Ectodermal cell (in vitro differentiated cells): ENCODE measurements around the gene NDUFB7.
"Not testable (repeated sequence)": the region's sequence is repeated elsewhere in the genome, so short reads cannot be mapped to it uniquely, and the experiment has no call there.

Experiments used
- H3K27ac ChIP-seq: 2 replicates; pipeline ENCODE4 v1.7.0; 2013; ENCODE audit warnings: mild to moderate bottlenecking, low read depth, low read length; ENCODE audit not compliant: insufficient read depth, poor library complexity, severe bottlenecking
- H3K27me3 ChIP-seq: 2 replicates; pipeline ENCODE4 v1.7.0; 2013; ENCODE audit warnings: mild to moderate bottlenecking, low read length; ENCODE audit not compliant: insufficient read depth, control insufficient read depth, poor library complexity, severe bottlenecking
- H3K36me3 ChIP-seq: one replicate; pipeline ENCODE4 v1.7.0; 2013; ENCODE audit warnings: low read length; ENCODE audit not compliant: control insufficient read depth, insufficient read depth
- H3K4me1 ChIP-seq: one replicate; pipeline ENCODE4 v1.7.0; 2013; ENCODE audit warnings: low read length; ENCODE audit not compliant: control insufficient read depth, insufficient read depth
- H3K4me3 ChIP-seq: 2 replicates; pipeline ENCODE4 v1.7.0; 2013; ENCODE audit warnings: low read depth, low read length, control low read depth; ENCODE audit not compliant: insufficient read depth
- H3K9me3 ChIP-seq: 2 replicates; pipeline ENCODE4 v1.7.0; 2013; ENCODE audit warnings: mild to moderate bottlenecking, low read length, moderate library complexity; ENCODE audit not compliant: control insufficient read depth
- WGBS, 2 experiments: methylation state at CpG; one replicate each; pipeline ENCODE4 v1.1.7; 2013; ENCODE audit warnings: missing lambda C conversion rate in 2 of 2; 5-methylcytosine and 5-hydroxymethylcytosine counted together

The NDUFB7 gene

DNA sequence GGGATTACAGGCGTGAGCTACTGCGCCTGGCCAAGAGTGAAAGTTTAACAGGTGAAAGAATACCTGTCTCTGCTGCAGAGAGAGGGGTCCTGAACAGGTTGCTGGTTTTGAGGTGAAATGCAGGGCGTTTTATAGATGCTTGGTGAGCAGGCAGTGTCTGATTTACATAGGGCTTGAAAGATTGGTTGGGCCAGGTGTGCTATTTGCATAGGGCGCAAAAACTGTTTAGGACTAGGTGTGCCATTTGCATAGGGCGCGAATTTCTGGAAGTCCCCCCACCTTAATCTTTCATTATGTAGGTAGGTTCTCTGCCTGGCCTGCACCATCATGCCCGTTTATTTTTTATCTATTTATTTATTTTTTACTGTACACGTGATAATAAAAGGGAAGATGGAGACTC, 4.5 kb upstream of the NDUFB7 start:
- Histone ChIP-seq H3K27me3 (no peaks in the 10 kb centered on the region), H3K27ac (no peak overlapping the region), H3K4me1 (no peaks in the 10 kb centered on the region), H3K36me3 (no peaks in the 10 kb centered on the region), H3K4me3 (no peak overlapping the region), H3K9me3 (no peaks in the 10 kb centered on the region)
- 85 to 90% methylated on average over 7 to 8 of the region's 8 CpGs for WGBS, 2 experiments

DNA sequence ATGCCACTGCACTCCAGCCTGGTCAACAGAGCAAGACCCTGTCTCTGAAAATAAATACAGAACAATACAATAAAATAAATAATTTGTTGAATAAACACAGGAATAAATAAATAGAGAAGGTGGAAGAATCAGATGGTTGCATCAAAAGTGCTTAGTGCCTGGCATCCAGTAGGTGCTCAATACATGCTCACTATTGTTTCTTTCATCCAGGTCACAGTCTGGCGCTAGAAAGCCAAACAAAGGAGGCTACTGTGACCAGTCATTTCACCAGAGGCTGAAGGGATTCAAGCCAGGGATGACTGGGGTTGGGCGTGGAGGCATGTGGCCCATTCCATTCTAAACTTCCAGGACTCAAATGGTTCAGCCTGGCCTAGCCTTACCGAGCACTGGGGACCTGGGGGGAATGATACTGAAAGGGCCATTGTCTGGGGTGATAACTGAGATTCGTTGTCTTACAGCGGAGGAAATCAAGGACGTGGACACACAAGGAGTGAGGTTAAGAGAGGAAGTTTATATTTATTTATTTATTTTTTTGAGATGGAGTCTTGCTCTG, 3.6 kb upstream of the NDUFB7 start:
- Histone ChIP-seq H3K4me1 (peaks cover 7% of the 10 kb centered on the region), H3K9me3 (no peaks in the 10 kb centered on the region), H3K4me3 (no peak overlapping the region), H3K27ac (no peak overlapping the region), H3K36me3 (no peaks in the 10 kb centered on the region), H3K27me3 (no peaks in the 10 kb centered on the region)
- WGBS, 2 experiments = 86 to 89% methylated on average over 6 of the region's 6 CpGs

DNA sequence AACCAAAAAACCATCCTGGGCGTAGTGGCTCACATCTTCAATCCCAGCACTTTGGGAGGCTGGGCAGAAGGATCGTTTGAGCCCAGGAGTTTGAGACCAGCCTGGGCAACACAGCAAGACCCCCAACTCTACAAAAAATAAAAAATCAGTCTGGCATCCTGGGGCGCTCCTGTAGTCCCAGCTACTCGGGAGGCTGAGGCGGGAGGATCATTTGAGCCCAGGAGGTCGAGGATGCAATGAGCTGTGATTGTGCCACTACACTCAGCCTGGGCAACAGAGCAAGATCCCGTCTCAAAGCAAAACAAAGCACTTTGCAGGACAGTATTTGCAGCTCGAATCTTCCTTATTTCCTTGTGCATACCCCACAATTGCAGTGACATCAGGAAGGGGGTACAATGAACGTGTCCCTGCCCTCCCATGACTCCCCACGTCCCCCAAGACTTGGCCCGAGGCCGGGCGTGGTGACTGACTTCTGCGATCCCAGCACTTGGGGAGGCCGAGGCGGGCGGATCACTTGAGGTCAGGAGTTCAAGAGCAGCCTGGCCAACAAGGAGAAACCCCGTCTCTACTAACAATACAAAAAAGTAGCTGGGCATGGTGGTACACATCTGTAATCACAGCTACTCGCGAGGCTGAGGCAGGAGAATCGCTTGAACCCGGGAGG, 870 bp downstream of the NDUFB7 start:
- H3K4me3 ChIP-seq = peak overlapping the region; percentile 100
- no peak overlapping the region for H3K27ac ChIP-seq
- H3K27me3 ChIP-seq = no peaks in the 10 kb centered on the region
- peaks cover 2% of the 10 kb centered on the region for H3K36me3 ChIP-seq
- WGBS, 2 experiments = 66 to 68% methylated on average over 22 of the region's 22 CpGs
- no peaks in the 10 kb centered on the region for H3K9me3 ChIP-seq
- peaks cover 7% of the 10 kb centered on the region for H3K4me1 ChIP-seq

DNA sequence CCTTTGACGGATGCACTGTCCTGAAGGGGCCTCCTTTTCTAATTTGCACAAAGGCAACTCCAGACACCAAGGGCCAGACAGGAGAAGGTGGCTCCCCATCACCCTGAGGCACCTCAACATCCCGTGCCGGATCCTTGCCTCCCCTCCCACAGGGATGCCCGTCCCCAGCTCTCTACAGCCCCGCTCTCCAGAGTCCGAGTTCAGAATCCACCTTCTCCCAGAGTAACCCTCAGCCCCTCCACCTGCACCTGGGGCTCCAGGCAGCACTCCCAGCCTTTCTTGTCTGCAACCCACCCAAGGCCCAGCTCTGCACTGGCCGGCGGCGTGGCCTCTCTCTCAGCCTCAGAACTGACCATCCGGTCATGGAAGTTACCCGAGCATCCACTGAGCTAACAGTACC, 4.8 kb downstream of the NDUFB7 start:
- Histone ChIP-seq H3K9me3 (no peaks in the 10 kb centered on the region), H3K4me1 (peaks cover 18% of the 10 kb centered on the region), H3K27ac (no peak overlapping the region), H3K27me3 (no peaks in the 10 kb centered on the region), H3K4me3 (no peak overlapping the region), H3K36me3 (peaks cover 6% of the 10 kb centered on the region)
- 93 to 95% methylated on average over 11 of the region's 11 CpGs for WGBS, 2 experiments

DNA sequence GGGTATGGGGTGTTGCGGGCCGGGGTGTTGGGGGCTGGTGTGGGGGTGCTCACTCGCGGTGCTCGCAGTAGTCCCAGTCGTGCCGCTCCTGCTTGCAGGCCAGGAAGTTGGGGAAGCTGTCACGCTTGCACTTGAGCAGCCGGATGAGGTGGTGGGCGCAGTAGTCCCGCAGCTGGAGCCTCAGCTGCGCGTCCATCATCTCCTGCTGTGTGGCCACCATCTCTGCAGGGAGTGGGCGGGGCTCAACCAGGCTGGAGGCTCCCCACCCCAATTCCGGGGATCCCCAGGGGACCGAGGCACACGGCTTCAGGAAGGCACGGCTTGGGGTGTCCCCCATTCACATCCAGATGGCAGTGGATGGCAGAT, 5.2 kb downstream of the NDUFB7 start:
- Histone ChIP-seq H3K4me3 (no peak overlapping the region), H3K36me3 (peaks cover 6% of the 10 kb centered on the region), H3K27ac (no peak overlapping the region), H3K9me3 (no peaks in the 10 kb centered on the region), H3K27me3 (no peaks in the 10 kb centered on the region), H3K4me1 (peaks cover 22% of the 10 kb centered on the region)
- WGBS, 2 experiments = 94 to 96% methylated on average over 18 of the region's 18 CpGs

DNA sequence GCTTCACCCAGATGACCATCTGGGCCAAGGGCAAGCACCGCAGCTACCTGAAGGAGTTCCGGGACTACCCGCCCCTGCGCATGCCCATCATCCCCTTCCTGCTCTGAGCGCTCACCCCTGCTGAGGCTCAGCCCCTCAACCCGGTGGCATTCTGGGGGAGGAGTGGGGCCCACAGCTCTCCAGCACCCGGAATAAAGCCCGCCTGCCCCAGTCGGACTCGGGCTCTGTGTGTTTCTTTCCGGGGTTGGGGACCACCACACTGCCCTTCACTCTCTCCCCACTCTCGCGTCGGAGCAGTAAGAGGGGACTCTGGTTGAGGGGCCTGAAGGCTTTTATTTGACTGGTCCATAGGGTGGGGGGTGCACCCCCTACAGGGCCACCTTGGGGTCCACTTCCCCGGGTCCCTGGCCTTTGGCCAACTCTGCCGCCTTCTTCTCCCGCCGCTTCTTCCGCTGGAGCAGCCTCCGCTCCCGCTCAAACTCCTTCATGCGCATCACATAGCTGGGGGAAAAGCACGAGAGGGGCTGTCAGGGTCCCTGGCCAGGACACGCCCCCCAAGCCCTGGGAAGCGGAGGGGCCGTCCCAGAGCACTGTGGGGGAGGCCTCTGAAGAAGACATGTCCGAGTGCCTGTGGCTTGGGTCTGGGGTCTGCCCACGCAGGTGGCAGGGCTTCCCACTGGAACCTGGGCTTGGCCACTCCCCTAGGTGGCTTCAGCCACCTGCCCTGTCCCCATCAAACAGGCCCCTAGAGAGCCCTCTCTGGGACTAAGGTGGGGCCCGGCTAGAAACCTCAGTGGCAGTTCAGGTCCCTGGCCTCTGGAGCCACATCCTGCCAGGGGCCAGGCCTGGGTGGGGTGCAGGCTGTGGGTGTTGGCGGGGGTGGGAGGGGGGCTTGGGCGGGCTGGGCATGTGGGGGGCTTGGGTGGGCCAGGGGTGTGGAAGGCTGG, 5.8 kb downstream of the NDUFB7 start:
- 93 to 94% methylated on average over 24 to 26 of the region's 31 CpGs for WGBS, 2 experiments
- Histone ChIP-seq H3K27ac (no peak overlapping the region), H3K36me3 (peaks cover 6% of the 10 kb centered on the region), H3K4me1 (peaks cover 27% of the 10 kb centered on the region), H3K9me3 (no peaks in the 10 kb centered on the region), H3K4me3 (no peak overlapping the region), H3K27me3 (no peaks in the 10 kb centered on the region)

DNA sequence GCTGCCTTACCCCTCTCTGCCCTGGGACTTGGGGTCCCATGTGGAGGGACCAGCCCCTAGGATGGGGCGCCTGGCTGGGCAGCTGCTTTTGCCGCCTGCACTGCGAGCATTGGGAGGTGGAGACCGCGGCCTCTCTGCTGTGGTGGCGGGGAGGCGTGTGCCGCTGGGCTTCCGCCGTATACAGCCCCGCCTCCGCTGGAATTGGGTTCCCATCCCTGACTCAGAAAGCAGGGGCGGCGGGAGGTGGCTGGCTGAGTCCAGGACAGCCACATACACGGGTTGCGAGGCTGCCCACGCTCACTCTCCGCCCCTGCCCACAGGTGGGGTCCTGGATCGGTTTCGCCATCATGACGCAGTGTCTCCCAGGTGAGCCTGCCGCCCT, 6.6 kb downstream of the NDUFB7 start:
- H3K36me3 ChIP-seq = peaks cover 6% of the 10 kb centered on the region
- H3K27ac ChIP-seq = no peak overlapping the region
- WGBS, 2 experiments = 95 to 96% methylated on average over 22 of the region's 22 CpGs
- H3K4me1 ChIP-seq = peaks cover 28% of the 10 kb centered on the region
- no peaks in the 10 kb centered on the region for H3K9me3 ChIP-seq
- H3K27me3 ChIP-seq = no peaks in the 10 kb centered on the region
- H3K4me3 ChIP-seq = no peak overlapping the region

DNA sequence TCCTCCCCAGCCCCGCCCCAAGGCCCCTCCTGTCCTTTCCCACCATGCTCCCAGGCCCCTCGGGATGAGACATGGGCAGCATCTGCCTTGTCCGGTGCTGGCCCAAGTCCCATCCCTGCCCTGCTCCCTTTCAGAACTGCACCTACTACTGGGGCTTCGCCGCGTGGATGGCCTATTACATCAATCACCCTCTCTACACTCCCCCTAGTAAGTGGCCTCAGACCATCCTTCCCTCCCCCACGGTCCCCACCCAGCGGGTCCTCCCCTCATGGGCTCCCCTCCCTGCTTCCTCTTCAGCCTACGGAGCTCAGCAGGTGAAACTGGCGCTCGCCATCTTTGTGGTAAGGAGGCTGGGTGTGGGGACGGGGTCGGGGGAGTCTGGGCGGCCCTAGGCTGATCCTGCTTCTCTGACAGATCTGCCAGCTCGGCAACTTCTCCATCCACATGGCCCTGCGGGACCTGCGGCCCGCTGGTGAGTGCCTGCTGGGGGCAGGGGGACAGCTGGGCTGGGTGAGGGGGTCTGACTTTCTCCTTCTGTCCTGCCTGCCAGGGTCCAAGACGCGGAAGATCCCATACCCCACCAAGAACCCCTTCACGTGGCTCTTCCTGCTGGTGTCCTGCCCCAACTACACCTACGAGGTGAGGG, 7.1 kb downstream of the NDUFB7 start:
- not testable (repeated sequence) for H3K27me3 ChIP-seq, H3K4me3 ChIP-seq, H3K36me3 ChIP-seq, H3K27ac ChIP-seq, H3K9me3 ChIP-seq
- peaks cover 33% of the 10 kb centered on the region for H3K4me1 ChIP-seq
- 91 to 93% methylated on average over 22 of the region's 22 CpGs for WGBS, 2 experiments

DNA sequence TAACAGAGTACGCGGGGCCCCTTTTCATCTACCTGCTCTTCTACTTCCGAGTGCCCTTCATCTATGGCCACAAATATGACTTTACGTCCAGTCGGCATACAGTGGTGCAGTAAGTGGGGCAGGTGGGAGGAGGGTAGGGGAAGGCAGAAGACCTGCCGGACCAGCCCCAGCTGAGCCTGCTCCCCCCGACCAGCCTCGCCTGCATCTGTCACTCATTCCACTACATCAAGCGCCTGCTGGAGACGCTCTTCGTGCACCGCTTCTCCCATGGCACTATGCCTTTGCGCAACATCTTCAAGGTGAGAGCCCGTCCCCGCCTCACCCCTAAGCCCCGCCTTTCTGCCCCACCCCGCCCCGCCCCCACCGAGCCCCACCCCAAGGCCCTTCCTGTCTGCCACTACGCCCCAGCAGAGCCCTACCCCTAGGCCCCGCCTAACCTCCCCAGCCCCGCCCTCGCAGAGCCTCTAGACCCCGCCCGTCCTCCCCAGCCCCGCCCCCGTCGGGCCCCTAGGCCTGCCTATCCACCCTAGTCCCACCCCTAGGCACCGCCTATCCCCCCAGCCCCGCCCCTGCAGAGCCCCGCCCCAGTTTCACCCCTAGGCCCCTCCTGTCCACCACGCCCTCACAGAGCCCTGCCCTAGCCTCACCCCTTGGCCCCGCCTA, 7.7 kb downstream of the NDUFB7 start:
- no peaks in the 10 kb centered on the region for H3K27me3 ChIP-seq
- 82 to 89% methylated on average over 20 to 30 of the region's 33 CpGs for WGBS, 2 experiments
- no peaks in the 10 kb centered on the region for H3K9me3 ChIP-seq
- H3K36me3 ChIP-seq = peaks cover 6% of the 10 kb centered on the region
- no peak overlapping the region for H3K27ac ChIP-seq
- peaks cover 36% of the 10 kb centered on the region for H3K4me1 ChIP-seq
- no peak overlapping the region for H3K4me3 ChIP-seq
